HG03457 (cell line): ENCODE measurements around the gene DDX39B.
"Not testable (repeated sequence)": the region's sequence is repeated elsewhere in the genome, so short reads cannot be mapped to it uniquely, and the experiment has no call there.

Experiments
- ATAC-seq: cut with Tn5 transposase; IDR thresholded peaks from one replicate; pipeline ENCODE4 v1.9.1; 2021; ENCODE audit warnings: moderate number of reproducible peaks; ENCODE audit not compliant: unreplicated experiment

The DDX39B gene

DNA sequence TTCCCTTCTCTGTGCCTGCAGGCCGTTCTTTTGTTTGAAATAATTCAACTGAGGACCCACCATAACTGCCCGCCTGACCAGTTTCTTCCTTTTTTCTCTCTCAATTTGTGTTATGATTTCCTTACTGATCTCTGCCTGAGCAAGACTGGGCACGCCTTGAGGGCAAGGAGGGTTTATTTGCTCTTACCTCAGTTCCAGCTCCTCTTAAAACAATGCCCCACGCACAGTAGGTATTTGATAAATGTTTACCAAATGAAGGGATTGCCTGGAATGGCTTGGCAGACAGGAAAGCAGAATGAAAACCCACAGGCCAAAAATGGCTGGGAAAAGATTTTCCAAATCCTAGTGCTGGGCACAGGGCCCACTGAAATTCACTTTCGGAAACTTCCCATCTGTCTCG is 54.1 kb downstream of the DDX39B start:
- not testable (repeated sequence) for ATAC-seq

DNA sequence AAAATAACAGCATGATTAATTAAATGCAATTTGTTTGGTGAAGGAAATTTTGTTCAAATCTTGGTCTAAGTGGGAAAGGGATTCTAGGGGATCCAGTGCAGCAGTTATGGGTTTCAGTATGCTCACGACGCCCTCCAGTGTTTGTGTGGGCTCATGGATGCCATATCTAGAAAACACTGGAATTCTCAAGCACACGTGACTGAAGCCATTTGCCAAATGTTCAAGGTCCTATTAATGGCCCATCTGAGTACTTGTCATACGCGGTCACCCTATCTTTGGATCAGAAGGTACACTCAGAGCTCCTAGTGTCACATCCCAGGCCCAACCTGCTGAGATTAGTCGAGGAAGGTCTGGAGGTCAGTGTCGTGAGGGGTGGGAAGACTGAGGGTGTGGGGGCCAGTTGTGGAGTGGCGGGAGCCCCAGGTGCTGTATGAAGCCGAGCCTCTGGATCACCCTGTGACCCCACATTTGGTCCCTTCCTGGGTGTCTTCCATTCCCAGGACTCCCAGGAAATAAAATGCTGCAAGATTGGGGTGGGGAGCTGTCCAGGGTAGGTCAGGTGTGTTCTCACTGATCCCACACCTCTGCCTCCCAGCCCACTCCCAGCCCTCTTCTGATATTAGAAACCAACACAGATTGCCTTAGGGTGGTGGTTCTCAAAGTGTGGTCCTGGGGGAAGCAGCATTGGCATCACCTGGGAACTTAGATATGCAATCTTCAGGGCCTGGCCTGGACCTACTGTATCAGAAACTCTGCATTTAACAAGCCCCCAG is 55.6 kb downstream of the DDX39B start:
- not testable (repeated sequence) for ATAC-seq

DNA sequence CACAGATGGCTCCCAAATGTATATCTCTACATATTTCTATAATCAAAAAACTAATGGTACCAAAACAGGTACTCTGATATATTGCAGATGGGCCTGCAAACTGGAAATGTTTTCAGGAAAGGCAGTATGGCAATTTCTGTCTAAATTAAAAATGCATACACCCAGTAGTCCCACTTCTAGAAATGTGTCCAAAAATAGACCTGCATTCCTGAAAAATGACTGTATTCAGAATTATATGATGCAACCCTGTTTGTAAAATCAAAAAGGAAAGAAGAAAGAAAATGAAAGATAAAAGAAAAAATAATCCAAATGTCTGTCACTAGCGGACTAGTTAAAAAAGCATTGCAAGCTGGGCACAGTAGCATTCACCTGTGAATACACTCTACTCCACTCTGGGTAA is 56.7 kb downstream of the DDX39B start:
- no peak for ATAC-seq

DNA sequence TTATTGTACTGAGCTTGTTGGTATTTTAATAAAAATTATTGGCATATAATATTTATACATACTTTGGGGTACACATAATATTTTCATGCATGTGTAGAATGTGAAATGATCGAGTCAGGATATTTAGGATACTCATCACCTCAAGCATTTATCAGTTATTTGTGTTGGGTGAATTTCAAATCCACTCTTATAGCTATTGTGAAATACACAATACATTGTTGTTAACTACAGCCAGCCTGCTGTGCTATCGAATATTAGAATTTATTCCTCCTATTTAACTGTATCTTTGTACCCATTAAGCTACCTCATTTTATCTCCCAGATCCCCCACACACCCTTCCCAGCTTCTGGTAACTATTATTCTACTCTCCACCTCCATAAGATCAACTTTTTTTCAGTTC is 58.4 kb downstream of the DDX39B start:
- ATAC-seq, result no peak

DNA sequence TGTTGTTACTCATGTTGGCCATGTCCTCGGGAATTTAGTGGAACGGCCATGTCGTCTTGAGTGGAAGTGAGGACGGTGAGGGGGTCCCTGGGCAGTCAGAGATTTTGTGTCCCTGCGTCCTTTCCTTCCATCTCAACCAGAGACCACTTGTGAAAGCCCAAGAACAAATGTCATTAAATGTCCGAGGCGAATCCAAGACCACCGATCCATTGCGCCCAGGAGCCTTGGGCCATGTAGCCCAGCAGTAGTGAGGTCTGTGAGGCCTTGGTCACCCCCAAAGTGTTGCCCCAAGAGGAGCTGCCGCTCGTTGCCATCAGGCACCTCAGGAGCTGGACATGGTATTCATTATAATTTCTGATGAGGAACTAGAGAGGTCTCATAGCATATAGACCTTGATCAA is 61.2 kb downstream of the DDX39B start:
- no peak for ATAC-seq
